ENCODE results near the gene RALGAPA2. TPM values are rescaled to one million over a fixed set of nuclear protein-coding genes. Genes with fewer than 3 reads are reported as not detected.

Gene RALGAPA2
- total RNA-seq, 3 donors from 2014 or later (not counting 1 experiment from before 2014, with no cell fraction given), result 26.6 to 33.9 (median 33.1) TPM

- Histone ChIP-seq H3K4me1 (ENCODE audit: control insufficient read depth, insufficient read depth, low read length) (peaks cover 16% of the 10 kb centered on the region), H3K27ac (ENCODE audit: low read length) (no peak overlapping the region), H3K36me3 (ENCODE audit: control insufficient read depth, insufficient read depth, low read length) (no peaks in the 10 kb centered on the region), H3K27me3 (ENCODE audit: control insufficient read depth, insufficient read depth, low read length) (no peaks in the 10 kb centered on the region), H3K9me3 (ENCODE audit: control insufficient read depth, insufficient read depth, low read length) (no peaks in the 10 kb centered on the region), H3K4me3 (ENCODE audit: low read length) (no peak overlapping the region)
- intact Hi-C loops (cut with micrococcal nuclease), result no loop called here
- Mint-ChIP-seq H3K4me1 (peaks cover 31 to 37% of the 10 kb centered on the region in 2 donors), H3K27me3 (ENCODE audit: low read depth in 2 of 2) (no peaks in the 10 kb centered on the region), H3K27ac (no peak overlapping the region), H3K9me3 (no peaks in the 10 kb centered on the region), H3K36me3 (no peaks in the 10 kb centered on the region), H3K4me3 (no peak overlapping the region)
- TF ChIP-seq CTCF (IDR thresholded peaks at IDR 0.05), result no peak
- no peak for DNase-seq
- ATAC-seq, result no peak
Measured at GRCh38 chr20:20446001-20446400, 266.4 kb downstream of the RALGAPA2 start.

- peaks cover 16% of the 10 kb centered on the region for H3K4me1 ChIP-seq (ENCODE audit: control insufficient read depth, insufficient read depth, low read length)
- no peaks in the 10 kb centered on the region for H3K27me3 ChIP-seq (ENCODE audit: control insufficient read depth, insufficient read depth, low read length)
- TF ChIP-seq CTCF (IDR thresholded peaks at IDR 0.05), result no peak
- DNase-seq, result no peak
- H3K27me3 Mint-ChIP-seq (ENCODE audit: low read depth in 2 of 2), result no peaks in the 10 kb centered on the region
- no peaks in the 10 kb centered on the region for H3K9me3 Mint-ChIP-seq
- no peak overlapping the region for H3K4me3 Mint-ChIP-seq
- intact Hi-C loops (cut with micrococcal nuclease), result no loop called here
- no peaks in the 10 kb centered on the region for H3K9me3 ChIP-seq (ENCODE audit: control insufficient read depth, insufficient read depth, low read length)
- H3K4me3 ChIP-seq (ENCODE audit: low read length), result no peak overlapping the region
- H3K36me3 ChIP-seq (ENCODE audit: control insufficient read depth, insufficient read depth, low read length), result no peaks in the 10 kb centered on the region
- peaks cover 32 to 39% of the 10 kb centered on the region in 2 donors for H3K4me1 Mint-ChIP-seq
- H3K36me3 Mint-ChIP-seq, result no peaks in the 10 kb centered on the region
- peak in 2 of 3 donors; percentile 54 to 71 for ATAC-seq
- H3K27ac Mint-ChIP-seq, result peak overlapping the region; percentile 36 to 57
- no peak overlapping the region for H3K27ac ChIP-seq (ENCODE audit: low read length)
- 51% methylated on average over 4 of the region's 4 CpGs for WGBS (ENCODE audit: insufficient coverage)
Measured at GRCh38 chr20:20443504-20443903, 268.9 kb downstream of the RALGAPA2 start.

GRCh38 chr20:20442466-20442865 lies 270.0 kb downstream of the RALGAPA2 start:
- TF ChIP-seq CTCF (IDR thresholded peaks at IDR 0.05), result no peak
- Histone ChIP-seq H3K27ac (ENCODE audit: low read length) (no peak overlapping the region), H3K4me3 (ENCODE audit: low read length) (no peak overlapping the region), H3K27me3 (ENCODE audit: control insufficient read depth, insufficient read depth, low read length) (no peaks in the 10 kb centered on the region), H3K36me3 (ENCODE audit: control insufficient read depth, insufficient read depth, low read length) (peaks cover under 1% of the 10 kb centered on the region), H3K9me3 (ENCODE audit: control insufficient read depth, insufficient read depth, low read length) (no peaks in the 10 kb centered on the region), H3K4me1 (ENCODE audit: control insufficient read depth, insufficient read depth, low read length) (peaks cover 16% of the 10 kb centered on the region)
- WGBS (ENCODE audit: insufficient coverage), result 72% methylated on average over 2 of the region's 2 CpGs
- H3K27me3 Mint-ChIP-seq (ENCODE audit: low read depth in 2 of 2), result no peaks in the 10 kb centered on the region
- intact Hi-C loops (cut with micrococcal nuclease), result no loop called here
- peak overlapping the region; percentile 34 to 77 for H3K27ac Mint-ChIP-seq
- ATAC-seq (no peak), DNase-seq (no peak)
- no peak overlapping the region for H3K4me3 Mint-ChIP-seq
- H3K4me1 Mint-ChIP-seq, result peaks cover 36 to 39% of the 10 kb centered on the region in 2 donors
- no peaks in the 10 kb centered on the region for H3K9me3 Mint-ChIP-seq
- no peaks in the 10 kb centered on the region for H3K36me3 Mint-ChIP-seq

- no peak for TF ChIP-seq CTCF (IDR thresholded peaks at IDR 0.05)
- Histone ChIP-seq H3K4me1 (ENCODE audit: control insufficient read depth, insufficient read depth, low read length) (peaks cover 16% of the 10 kb centered on the region), H3K27me3 (ENCODE audit: control insufficient read depth, insufficient read depth, low read length) (no peaks in the 10 kb centered on the region), H3K27ac (ENCODE audit: low read length) (no peak overlapping the region), H3K36me3 (ENCODE audit: control insufficient read depth, insufficient read depth, low read length) (peaks cover 2% of the 10 kb centered on the region), H3K9me3 (ENCODE audit: control insufficient read depth, insufficient read depth, low read length) (no peaks in the 10 kb centered on the region), H3K4me3 (ENCODE audit: low read length) (no peak overlapping the region)
- ATAC-seq (no peak), DNase-seq (no peak)
- Mint-ChIP-seq H3K27me3 (ENCODE audit: low read depth in 2 of 2) (no peaks in the 10 kb centered on the region), H3K4me1 (peaks cover 38 to 39% of the 10 kb centered on the region in 2 donors), H3K27ac (peak overlapping the region; percentile 38 to 77), H3K4me3 (peak overlapping the region; percentile 31), H3K9me3 (no peaks in the 10 kb centered on the region), H3K36me3 (no peaks in the 10 kb centered on the region)
- intact Hi-C loops (cut with micrococcal nuclease), result no loop called here
- WGBS (ENCODE audit: insufficient coverage), result 46% methylated on average over 6 of the region's 6 CpGs
Measured at GRCh38 chr20:20440886-20441658, 271.4 kb downstream of the RALGAPA2 start.

All from natural killer cell (primary cell).